Astrocyte (in vitro differentiated cells and primary cell): Measurements from ENCODE around the gene C1orf21. TPM values are rescaled to one million over a fixed set of nuclear protein-coding genes. Genes with fewer than 3 reads are reported as not detected.

Source experiments
- DNase-seq: peaks from one replicate; pipeline ENCODE4 v3.0.0-alpha.2; 2010; ENCODE audit warnings: low read depth
- FAIRE-seq: peaks from 2 replicates; lab custom pipeline; 2011; peaks lifted over from hg19 to GRCh38; lab: Jason Lieb, UNC
- H2AFZ ChIP-seq: 2 replicates; pipeline ENCODE4 v1.6.0; 2012; ENCODE audit warnings: low read depth, low read length, inconsistent platforms
- H3K27ac ChIP-seq: 2 replicates; pipeline ENCODE4 v1.5.1; 2011; ENCODE audit warnings: low read depth, low read length, inconsistent platforms
- H3K27me3 ChIP-seq: 2 replicates; pipeline ENCODE4 v1.6.0; 2011; ENCODE audit warnings: low read length, inconsistent platforms; ENCODE audit not compliant: insufficient read depth
- H3K36me3 ChIP-seq: 2 replicates; pipeline ENCODE4 v1.5.1; 2011; ENCODE audit warnings: low read length, inconsistent platforms; ENCODE audit not compliant: insufficient read depth
- H3K4me1 ChIP-seq: 2 replicates; pipeline ENCODE4 v1.5.1; 2011; ENCODE audit warnings: low read length, inconsistent platforms; ENCODE audit not compliant: insufficient read depth
- H3K4me2 ChIP-seq: 2 replicates; pipeline ENCODE4 v1.6.0; 2012; ENCODE audit warnings: low read length, inconsistent platforms
- H3K4me3 ChIP-seq: 2 replicates; pipeline ENCODE4 v1.5.1; 2011; ENCODE audit warnings: low read depth, mild to moderate bottlenecking, low read length, inconsistent platforms; ENCODE audit not compliant: insufficient read depth
- H3K79me2 ChIP-seq: 2 replicates; pipeline ENCODE4 v1.6.0; 2012; ENCODE audit warnings: mild to moderate bottlenecking, low read length, inconsistent platforms; ENCODE audit not compliant: insufficient read depth
- H3K9ac ChIP-seq: 2 replicates; pipeline ENCODE4 v1.6.0; 2012; ENCODE audit warnings: mild to moderate bottlenecking, low read length, inconsistent platforms
- H3K9me3 ChIP-seq: 2 replicates; pipeline ENCODE4 v1.5.1; 2012; ENCODE audit warnings: low read depth, mild to moderate bottlenecking, low read length, inconsistent platforms; ENCODE audit not compliant: insufficient read depth
- H4K20me1 ChIP-seq: 2 replicates; pipeline ENCODE4 v1.6.0; 2012; ENCODE audit warnings: low read length, inconsistent platforms; ENCODE audit not compliant: insufficient read depth
- H3K27ac Mint-ChIP-seq: one replicate; pipeline ENCODE4 v1.8.0; 2021; ENCODE audit warnings: mild to moderate bottlenecking, mixed read lengths; ENCODE audit not compliant: unreplicated experiment
- H3K27me3 Mint-ChIP-seq: one replicate; pipeline ENCODE4 v1.8.0; 2021; ENCODE audit warnings: low read depth, mixed read lengths; ENCODE audit not compliant: unreplicated experiment
- H3K36me3 Mint-ChIP-seq: one replicate; pipeline ENCODE4 v1.8.0; 2021; ENCODE audit warnings: low read depth, mixed read lengths; ENCODE audit not compliant: unreplicated experiment
- H3K4me1 Mint-ChIP-seq: one replicate; pipeline ENCODE4 v1.8.0; 2021; ENCODE audit warnings: low read depth, mixed read lengths; ENCODE audit not compliant: unreplicated experiment
- H3K4me3 Mint-ChIP-seq: one replicate; pipeline ENCODE4 v1.8.0; 2021; ENCODE audit warnings: mild to moderate bottlenecking, moderate library complexity, mixed read lengths; ENCODE audit not compliant: unreplicated experiment
- H3K9me3 Mint-ChIP-seq: one replicate; pipeline ENCODE4 v1.8.0; 2021; ENCODE audit warnings: mild to moderate bottlenecking, mixed read lengths; ENCODE audit not compliant: unreplicated experiment
- CTCF ChIP-seq: IDR thresholded peaks from 2 replicates; pipeline ENCODE4 v1.5.1; 2011; ENCODE audit warnings: low read depth, mild to moderate bottlenecking, inconsistent platforms, low read length, moderate library complexity; ENCODE audit not compliant: insufficient read depth
- EZH2 ChIP-seq: IDR thresholded peaks from 2 replicates; pipeline ENCODE4 v1.6.1; 2012; ENCODE audit warnings: mild to moderate bottlenecking, low read length, inconsistent platforms; ENCODE audit not compliant: insufficient read depth
- total RNA-seq: library from RNA; stranded (reverse); gene quantifications from 2 replicates; pipeline ENCODE4 v1.2.1, GENCODE V29; 2021

C1orf21 gene
- total RNA-seq, 1 donor from 2014 or later = 15.1 TPM

- Histone ChIP-seq H3K9ac (no peak overlapping the region), H3K9me3 (no peaks in the 10 kb centered on the region), H3K4me1 (no peaks in the 10 kb centered on the region), H4K20me1 (no peaks in the 10 kb centered on the region), H3K79me2 (no peaks in the 10 kb centered on the region), H3K27me3 (no peaks in the 10 kb centered on the region), H2AFZ (no peak overlapping the region), H3K27ac (no peak overlapping the region), H3K4me2 (no peak overlapping the region), H3K4me3 (no peak overlapping the region), H3K36me3 (no peaks in the 10 kb centered on the region)
- TF ChIP-seq CTCF (no peak), EZH2 (no peak)
- no peak overlapping the region for H3K27ac Mint-ChIP-seq
- no peak for FAIRE-seq
- no peaks in the 10 kb centered on the region for H3K9me3 Mint-ChIP-seq
- no peak for DNase-seq
- H3K4me1 Mint-ChIP-seq = no peaks in the 10 kb centered on the region
- no peaks in the 10 kb centered on the region for H3K27me3 Mint-ChIP-seq
- no peaks in the 10 kb centered on the region for H3K36me3 Mint-ChIP-seq
- H3K4me3 Mint-ChIP-seq = no peak overlapping the region
These were observed 271.2 kb downstream of the C1orf21 start for GRCh38 chr1:184658055-184658454.

- H3K4me3 Mint-ChIP-seq = no peak overlapping the region
- H3K27ac ChIP-seq = no peak overlapping the region
- H3K4me1 ChIP-seq = peaks cover 7% of the 10 kb centered on the region
- no peaks in the 10 kb centered on the region for H4K20me1 ChIP-seq
- no peaks in the 10 kb centered on the region for H3K9me3 Mint-ChIP-seq
- H3K4me2 ChIP-seq = no peak overlapping the region
- H3K27me3 Mint-ChIP-seq = peaks cover 5% of the 10 kb centered on the region
- H3K36me3 ChIP-seq = no peaks in the 10 kb centered on the region
- no peaks in the 10 kb centered on the region for H3K4me1 Mint-ChIP-seq
- TF ChIP-seq EZH2 (no peak), CTCF (no peak)
- FAIRE-seq (no peak), DNase-seq (no peak)
- no peaks in the 10 kb centered on the region for H3K9me3 ChIP-seq
- H3K79me2 ChIP-seq = no peaks in the 10 kb centered on the region
- no peak overlapping the region for H3K9ac ChIP-seq
- H3K36me3 Mint-ChIP-seq = no peaks in the 10 kb centered on the region
- no peak overlapping the region for H3K4me3 ChIP-seq
- H2AFZ ChIP-seq = no peak overlapping the region
- peaks cover 7% of the 10 kb centered on the region for H3K27me3 ChIP-seq
- no peak overlapping the region for H3K27ac Mint-ChIP-seq
These were observed 273.8 kb downstream of the C1orf21 start for GRCh38 chr1:184660462-184661191.

GRCh38 chr1:184661801-184662200 is 275.0 kb downstream of the C1orf21 start:
- TF ChIP-seq CTCF (no peak), EZH2 (no peak)
- Mint-ChIP-seq H3K27me3 (peaks cover 5% of the 10 kb centered on the region), H3K4me1 (no peaks in the 10 kb centered on the region), H3K9me3 (no peaks in the 10 kb centered on the region), H3K36me3 (no peaks in the 10 kb centered on the region), H3K27ac (no peak overlapping the region), H3K4me3 (no peak overlapping the region)
- Histone ChIP-seq H4K20me1 (no peaks in the 10 kb centered on the region), H3K27me3 (peaks cover 9% of the 10 kb centered on the region), H3K9me3 (no peaks in the 10 kb centered on the region), H3K27ac (no peak overlapping the region), H3K36me3 (no peaks in the 10 kb centered on the region), H3K4me3 (no peak overlapping the region), H2AFZ (no peak overlapping the region), H3K4me2 (no peak overlapping the region), H3K4me1 (peaks cover 7% of the 10 kb centered on the region), H3K9ac (no peak overlapping the region), H3K79me2 (no peaks in the 10 kb centered on the region)
- DNase-seq = no peak
- no peak for FAIRE-seq
